Left forelimb (tissue), 1 donor: ENCODE data around the gene GALNT10.
"Not testable (repeated sequence)": the region's sequence is repeated elsewhere in the genome, so short reads cannot be mapped to it uniquely, and the experiment has no call there.

Source experiments
- DNase-seq: peaks from one replicate; pipeline ENCODE4 v3.0.0-alpha.2; 2018; ENCODE audit warnings: low spot score

Gene GALNT10

DNA sequence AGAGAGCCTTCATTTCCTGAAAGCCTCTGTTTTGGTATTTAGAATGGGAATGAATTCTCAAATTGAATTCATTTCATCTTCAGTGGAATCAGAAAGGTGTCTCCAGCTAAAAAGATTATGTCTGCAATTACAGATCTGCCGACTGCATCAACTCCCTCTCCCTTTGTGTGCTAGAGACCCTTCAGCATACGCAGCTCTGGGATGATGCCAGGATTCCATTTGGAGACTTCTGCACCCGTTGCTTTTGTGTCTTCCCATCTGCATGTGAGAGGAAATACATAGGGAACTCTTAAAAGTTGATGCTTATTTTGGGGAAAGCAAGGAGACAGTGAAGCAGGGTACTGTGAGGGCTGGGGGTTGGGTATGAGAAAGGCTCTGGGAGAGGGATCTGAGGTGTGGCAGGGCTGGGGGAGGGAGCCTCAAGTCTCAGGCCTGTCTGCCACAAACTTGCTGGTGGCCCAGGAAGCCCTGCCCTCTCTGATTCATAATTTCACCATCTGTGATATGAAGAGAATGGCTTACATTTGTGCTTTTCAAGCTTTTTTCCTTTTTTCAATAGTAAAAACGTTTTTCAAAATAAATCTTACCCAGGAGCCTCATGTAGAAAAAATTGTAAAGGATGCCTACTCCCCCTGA is 165.6 kb downstream of the GALNT10 start:
- DNase-seq: no peak

GRCh38 chr5:154356958-154357357 is 166.4 kb downstream of the GALNT10 start:
- DNase-seq: no peak

GRCh38 chr5:154358516-154359220 is 168.1 kb downstream of the GALNT10 start:
- no peak for DNase-seq

GRCh38 chr5:154359221-154359573 is 168.7 kb downstream of the GALNT10 start:
- DNase-seq: no peak

DNA sequence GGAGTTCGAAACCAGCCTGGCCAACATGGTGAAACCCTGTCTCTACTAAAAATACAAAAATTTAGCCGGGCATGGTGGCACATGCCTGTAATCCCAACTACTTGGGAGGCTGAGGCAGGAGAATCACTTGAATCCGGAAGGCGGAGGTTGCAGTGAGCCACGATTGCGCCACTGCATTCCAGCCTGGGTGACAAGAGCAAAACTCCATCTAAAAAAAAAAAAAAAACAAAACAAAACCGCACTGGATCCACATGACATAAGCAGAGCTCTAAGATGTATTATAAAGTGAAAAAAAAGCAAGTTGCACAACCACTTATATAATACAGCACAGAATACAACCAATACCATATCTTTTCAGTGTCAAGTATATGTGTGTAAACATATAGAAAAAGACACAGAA is 169.7 kb downstream of the GALNT10 start:
- DNase-seq: not testable (repeated sequence)

DNA sequence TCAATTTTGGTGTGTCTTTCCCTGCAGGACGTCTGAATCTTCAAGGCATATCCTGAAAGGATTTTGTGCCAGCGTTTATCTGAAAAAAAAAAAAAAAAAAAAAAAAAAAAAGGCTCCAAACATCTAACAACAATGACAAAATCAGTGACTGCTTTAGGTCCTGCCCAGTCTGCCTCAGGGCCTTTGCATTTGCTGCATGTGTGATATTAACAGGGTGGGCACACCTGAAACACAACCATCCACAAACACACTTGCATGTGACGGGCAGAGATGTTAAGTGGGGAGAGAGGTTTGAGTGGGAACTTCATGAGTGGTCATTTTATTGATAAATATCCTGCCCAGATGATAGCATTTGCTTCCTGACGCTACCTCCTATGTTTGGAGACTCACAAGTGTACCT is 172.9 kb downstream of the GALNT10 start:
- DNase-seq: no peak

DNA sequence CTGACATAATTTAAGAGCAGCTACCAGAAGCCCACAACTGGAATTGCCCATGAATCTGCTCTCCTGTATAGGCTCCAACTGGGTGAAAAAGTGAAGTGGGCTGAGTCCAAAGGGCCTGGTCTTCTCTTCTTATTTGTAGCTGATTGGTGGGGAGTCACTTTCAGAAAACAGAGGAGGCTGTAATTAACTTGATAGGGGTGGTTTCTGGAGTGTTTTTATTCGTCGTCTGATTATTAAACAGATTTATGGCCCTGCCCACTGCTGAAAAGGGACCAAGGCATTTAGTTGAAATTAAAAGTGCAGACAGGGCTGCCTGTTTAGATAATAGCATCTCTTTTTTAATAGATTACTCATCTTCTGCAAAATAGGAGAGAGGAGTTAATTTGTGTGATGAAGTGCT is 174.2 kb downstream of the GALNT10 start:
- DNase-seq: no peak

DNA sequence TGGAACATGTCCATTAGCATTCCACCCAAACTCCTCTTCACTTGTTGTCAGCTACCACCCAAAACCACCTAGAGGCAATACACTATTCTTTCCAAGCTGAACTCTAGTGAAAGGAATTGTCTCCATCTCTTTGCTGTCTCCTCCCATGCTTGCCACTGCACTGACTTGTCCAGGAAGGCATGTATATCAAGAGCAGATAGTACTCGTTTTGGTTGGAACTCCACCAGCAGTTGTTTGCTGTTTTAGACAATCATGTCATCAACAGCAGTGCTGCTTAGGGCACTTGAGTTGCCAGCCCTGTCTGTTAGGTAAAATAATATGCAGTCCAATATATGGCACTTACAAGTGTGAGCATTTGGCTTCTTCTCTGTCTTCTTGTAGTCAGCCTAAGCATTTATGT is 175.3 kb downstream of the GALNT10 start:
- no peak for DNase-seq

DNA sequence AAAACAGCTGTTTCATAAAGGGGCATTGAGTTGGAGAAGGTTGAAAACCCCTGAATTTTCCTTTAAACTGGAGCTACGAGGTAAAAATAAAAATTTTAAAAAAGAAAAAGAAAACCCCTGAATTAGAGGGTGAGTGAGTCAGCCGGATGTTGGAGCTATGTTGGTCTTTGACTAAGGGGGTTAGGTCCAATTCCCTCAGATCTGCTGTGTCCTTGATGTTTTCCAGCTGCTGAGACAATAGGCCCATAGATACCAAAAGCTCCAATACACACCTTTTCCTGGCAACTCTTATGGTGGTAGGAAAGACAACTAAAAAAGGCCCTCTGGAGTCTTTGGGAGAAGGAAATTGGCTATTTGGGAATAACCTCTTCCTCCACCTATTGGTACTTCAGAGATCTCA is 175.8 kb downstream of the GALNT10 start:
- DNase-seq: no peak

DNA sequence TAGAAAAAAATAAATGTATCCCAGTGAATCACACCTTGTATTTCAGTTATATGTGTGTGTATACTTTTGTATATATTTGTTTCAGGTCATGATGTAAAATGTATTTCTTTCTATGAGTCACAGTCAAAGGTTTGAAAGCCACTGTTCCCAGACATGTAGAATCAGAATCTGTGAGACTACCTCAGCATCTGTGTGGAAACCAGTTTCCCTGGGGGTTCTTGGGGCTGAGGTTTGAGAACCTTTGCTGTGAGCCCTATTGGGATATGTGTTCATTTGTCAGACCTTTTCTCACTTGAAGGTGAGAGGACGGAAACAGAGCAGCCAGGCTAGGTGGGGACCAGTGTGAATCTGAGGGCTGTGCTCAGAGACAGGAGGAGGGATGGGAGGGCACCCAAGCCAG is 176.6 kb downstream of the GALNT10 start:
- no peak for DNase-seq

- DNase-seq: no peak
Observed at GRCh38 chr5:154368041-154368800, 177.7 kb downstream of the GALNT10 start.

DNA sequence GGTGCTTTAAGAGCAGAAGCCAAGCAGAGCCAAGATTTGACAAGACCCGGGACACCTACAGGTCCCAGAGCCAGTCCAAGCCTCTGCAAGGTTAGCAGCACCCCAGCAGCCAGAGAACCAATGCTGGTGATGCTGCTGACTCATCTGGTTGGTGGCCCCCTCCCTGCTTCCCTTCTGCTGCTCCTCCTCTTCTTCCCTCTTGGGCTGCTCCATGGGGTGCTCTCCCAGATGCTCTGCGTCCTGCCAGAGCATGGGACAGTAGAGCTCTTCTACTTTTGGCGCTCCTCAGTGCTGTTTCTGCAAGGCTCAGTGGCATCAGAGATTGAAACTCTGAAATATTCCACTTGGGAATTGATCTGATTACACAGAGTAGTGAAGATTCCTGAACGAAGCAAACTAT is 179.1 kb downstream of the GALNT10 start:
- no peak for DNase-seq

- DNase-seq: no peak
Observed at GRCh38 chr5:154370119-154370518, 179.6 kb downstream of the GALNT10 start.

DNA sequence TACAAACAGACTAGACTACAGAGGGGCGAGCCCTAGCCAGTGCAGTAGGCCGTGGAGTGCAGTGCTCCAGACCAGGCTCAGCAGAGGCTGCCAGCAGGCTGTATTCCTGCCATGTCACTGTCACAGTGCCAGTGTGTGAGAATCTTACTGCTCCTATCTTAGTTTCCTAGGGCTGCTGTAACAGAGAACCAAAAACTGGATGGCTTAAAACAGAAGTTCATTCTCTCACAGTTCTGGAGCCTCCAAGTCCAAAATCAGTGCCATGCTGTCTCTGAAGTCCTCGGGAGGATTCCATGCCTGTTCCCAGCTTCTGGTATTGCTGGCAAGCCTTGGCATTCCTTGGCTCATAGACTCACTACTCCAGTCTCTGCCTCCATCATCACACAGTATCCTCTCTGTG is 180.3 kb downstream of the GALNT10 start:
- DNase-seq: no peak

DNA sequence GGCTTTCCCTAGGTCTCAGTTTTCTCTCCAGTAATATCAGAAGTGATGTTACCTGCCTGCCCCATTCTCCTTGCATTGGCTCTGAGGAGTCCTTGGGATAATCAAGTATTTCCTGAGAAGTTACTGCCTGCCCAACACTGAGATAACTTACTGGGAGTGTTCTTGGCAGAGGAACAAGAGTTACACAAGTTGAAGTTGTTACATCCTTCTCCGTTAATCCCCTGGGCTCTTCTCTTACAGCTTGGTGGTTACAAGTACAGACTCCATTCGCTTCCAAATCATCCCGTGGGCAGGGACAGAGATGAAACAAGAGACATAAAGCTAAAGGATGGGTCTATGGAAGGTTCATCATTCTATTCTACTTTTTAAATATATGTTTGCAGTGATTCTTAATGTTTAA is 181.2 kb downstream of the GALNT10 start:
- no peak for DNase-seq

DNA sequence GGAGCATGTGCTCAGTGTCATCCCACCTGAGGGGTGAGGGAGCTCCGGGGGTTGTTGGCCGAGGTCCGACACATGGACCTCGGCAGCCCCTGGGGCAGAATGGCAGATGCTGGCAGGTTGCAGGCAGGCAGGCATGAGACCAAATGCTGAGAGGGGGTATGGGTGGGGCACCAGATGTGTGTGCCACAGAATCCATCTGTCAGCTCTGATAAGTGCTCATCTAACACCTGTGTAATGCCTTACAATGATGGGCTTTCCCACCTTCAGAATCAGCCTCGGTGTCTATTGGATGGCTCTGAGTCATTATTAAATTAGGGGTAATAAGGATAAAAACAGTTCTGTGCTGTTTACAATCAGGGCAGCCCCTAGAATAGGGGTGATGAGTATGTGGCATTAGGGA is 182.1 kb downstream of the GALNT10 start:
- no peak for DNase-seq

- no peak for DNase-seq
Observed at GRCh38 chr5:154373326-154373725, 182.8 kb downstream of the GALNT10 start.

- no peak for DNase-seq
Observed at GRCh38 chr5:154373729-154374179, 183.2 kb downstream of the GALNT10 start.

DNA sequence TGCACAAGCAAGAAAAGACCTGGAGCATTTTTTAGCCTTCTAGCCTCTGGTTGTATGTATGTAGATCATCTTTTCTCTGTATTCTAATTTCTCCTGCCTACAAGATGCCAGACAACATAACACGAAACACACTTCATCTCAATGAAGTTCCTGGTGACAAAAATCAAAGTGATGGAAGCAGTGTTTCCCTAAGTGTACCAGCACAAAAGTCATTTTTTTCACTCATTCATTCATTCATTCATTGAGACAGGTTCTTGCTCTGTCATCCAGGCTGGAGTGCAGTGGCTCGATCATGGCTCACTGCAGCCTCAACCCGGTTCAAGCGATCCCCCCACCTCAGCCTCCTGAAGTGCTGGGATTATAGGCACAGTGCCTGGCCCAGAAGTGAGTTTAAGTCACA is 183.7 kb downstream of the GALNT10 start:
- no peak for DNase-seq

DNA sequence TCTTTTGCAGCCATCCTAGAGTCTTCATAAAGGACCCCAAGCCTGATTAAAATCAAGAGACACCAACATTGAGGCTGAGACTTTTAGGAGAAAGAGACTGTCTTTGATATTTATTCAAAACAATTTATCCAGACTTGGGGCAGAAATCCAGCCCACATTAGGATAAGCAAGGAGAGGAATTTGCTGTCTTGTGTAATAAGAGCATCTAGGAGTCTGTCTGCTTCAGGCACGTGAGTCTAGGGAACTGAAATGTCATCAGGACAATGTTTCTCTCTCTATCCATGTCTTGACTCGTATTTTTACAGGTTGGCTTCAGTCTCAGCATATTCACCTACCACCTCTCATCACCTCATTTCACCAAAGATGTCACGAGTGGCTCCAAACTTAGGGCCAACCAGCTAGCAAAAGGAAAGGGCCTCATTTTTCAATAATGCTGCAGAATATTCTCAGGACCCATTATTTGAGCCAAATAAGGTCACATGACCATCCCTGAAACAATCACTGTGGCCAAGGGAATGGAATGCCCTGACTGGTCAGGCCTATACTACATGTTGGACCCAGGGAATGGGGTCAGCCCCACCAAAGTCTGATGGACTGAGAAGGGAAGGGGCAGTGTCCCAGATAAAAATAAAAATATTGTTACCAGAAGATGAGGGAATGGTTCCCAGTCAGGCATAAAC is 184.9 kb downstream of the GALNT10 start:
- DNase-seq: no peak

DNA sequence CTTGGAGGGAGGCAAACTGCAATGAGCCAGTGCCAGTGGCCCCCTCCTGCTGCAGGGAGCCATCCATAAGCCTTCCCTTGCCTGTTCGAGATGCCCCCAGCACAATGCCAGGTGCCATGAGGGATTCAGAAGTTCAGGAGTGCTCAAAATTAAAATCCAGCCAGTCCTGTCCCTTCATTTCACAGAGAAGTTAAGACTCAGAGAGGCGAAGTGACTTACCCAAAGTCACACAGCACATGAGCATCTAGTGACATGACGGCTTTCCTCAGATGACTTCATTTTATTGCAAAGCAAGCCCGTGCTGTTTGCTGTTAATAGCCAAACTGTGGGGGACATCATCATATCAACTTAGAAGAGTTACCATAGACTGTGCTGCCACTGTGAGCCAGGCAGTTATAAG is 185.9 kb downstream of the GALNT10 start:
- DNase-seq: no peak

GRCh38 chr5:154377754-154378533 is 187.4 kb downstream of the GALNT10 start:
- no peak for DNase-seq
